GM21515 (cell line): Measurements from ENCODE around the gene GRIN1.
"Not testable (repeated sequence)": the region's sequence is repeated elsewhere in the genome, so short reads cannot be mapped to it uniquely, and the experiment has no call there.

Source experiments
- ATAC-seq: cut with Tn5 transposase; IDR thresholded peaks from one replicate; pipeline ENCODE4 v1.9.1; 2021; ENCODE audit not compliant: unreplicated experiment

The GRIN1 gene

DNA sequence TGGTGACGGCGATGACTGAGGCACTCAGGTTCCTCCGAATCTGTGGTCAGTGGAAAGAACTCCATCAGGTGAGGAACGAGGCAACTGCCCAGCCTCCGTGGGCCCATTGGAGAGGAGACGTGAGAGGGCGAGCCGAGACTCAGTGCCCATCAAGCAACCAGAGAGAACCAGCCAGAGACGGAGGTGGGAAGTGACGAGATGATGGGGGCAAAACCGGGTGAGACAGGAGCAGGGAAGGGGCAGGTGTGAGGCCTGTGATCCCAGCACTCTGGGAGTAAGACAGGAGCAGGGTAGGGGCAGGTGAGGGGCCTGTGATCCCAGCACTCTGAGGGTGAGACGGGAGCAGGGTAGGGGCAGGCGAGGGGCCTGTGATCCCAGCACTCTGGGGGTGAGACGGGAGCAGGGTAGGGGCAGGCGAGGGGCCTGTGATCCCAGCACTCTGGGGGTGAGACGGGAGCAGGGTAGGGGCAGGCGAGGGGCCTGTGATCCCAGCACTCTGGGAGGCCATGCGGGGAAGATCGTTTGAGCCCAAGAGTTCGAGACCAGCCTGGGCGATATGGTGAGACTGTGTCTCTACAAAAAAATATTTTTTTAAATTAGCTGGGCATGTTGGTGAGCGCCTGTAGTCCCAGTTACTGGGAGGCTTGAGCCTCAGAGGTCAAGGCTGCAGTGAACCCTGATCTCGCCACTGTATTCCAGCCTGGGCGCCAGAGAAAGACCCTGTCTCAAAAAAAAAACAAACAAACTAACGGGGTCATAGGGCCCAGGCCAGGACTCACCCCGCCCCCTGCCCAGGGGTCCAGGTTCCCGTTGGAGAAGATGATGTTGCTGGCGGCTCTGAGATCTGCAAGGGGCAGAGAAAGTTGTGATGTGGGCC is 27.8 kb upstream of the GRIN1 start:
- no peak for ATAC-seq

DNA sequence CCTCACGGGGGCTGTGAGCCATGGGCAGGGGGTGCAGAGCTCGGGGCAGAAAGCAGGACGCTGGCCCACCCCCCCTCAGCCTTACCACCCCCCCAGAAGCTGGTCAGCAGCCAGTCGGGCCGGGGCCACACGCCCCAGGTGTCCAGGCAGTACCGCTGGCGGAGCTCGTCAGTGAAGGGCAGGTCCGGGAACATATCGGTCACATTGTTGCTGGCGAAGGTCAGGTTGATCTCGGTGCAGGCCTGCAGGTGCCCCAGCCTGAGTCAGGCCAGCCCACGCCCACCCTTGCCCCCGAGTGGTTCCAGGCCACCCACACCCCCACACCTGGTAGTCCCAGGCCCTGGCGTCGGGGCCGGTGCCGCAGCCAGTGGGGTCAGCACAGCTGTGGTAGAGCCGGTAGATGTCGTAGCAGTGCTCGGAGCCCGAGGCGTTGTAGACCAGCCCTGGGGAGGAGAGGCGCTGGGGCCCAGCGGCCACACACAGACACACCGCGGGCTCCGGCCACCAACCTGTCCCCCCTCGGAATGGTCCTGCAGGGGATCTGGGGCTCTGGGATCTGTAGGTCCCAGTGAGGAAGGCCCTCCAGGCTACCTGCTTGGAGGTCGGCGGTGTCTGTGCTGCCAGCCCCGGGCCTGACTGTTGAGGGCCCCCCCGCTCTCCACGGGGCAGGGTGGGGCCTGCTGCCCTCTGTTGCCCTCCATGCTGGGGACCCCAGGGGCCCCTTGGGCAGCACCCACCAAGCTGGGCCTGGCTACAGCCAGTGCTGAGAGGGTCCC is 27.0 kb upstream of the GRIN1 start:
- no peak for ATAC-seq

DNA sequence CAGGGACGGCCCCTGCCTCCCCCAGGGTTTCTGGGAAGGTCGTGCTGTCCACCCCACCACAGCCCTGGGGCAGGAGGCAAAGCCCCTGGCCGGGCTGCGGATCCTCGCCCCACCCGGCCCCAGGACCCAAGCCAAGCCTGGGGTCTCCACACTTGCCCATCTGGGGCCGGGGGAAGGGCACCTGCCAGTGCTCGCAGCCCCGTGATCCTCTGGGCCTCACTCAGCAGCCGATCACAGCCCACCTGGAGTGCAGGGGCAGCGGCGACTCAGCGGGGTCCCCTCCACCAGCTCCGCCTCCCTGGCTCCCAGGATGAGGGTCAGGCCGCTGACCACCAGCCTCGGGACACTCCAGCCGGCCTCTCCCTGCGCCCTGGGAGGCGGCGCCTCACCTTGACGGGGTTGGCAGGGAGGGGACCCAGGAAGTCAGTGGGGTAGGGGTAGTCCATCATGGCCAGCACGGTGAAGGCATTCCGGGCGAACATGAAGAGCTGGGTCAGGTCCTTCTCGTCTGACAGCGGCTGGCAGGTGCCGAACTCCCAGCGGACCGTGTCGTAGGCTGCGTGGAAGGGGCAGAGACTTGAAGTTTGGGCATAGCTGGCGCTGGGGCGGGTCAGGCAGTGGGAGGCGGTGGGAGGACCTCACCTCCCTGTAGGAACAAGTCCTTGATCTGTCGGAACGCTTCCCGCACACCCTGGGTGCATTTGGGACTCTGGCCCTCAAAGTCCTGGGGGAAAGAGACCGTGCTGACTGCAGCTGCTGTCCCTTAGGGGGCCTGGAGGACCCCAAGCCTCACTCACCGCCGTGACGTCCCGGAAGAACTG is 26.2 kb upstream of the GRIN1 start:
- ATAC-seq, result no peak

DNA sequence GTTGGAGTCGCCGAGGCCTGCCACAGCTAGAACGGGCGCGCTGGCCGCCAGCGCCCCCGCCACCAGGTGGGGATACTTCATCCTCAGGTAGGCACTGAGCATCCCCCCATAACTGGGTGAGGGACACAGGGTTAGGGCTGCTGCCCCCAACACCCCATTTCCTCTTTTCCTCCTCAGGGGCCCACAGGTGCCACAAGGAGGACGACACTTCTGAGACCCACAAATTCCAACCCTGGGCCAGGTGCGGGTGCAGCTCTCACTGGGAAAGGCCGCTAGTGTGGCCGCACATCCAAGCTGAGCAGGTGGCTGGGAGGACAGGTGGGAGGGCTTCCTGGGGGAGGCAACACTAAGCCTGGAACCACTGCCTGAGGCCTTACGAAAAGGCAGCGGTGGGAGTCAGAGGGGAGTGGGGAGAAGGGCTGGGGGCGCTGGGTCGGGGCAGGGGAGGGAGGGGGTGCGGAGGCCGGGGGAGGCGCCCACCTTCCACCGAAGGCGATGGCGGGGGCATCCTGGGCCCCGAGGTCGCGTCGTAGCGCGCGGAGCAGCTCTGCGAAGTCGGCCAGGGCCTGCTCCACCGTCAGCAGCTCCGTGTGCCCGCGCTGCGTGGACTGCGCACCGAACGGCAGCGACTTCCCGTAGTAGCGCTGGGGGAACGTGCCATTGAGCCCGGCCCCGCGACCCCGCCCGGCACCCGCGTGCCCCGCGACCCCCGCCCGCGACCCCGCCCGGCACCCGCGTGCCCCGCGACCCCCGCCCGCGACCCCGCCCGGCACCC is 25.4 kb upstream of the GRIN1 start:
- no peak for ATAC-seq

DNA sequence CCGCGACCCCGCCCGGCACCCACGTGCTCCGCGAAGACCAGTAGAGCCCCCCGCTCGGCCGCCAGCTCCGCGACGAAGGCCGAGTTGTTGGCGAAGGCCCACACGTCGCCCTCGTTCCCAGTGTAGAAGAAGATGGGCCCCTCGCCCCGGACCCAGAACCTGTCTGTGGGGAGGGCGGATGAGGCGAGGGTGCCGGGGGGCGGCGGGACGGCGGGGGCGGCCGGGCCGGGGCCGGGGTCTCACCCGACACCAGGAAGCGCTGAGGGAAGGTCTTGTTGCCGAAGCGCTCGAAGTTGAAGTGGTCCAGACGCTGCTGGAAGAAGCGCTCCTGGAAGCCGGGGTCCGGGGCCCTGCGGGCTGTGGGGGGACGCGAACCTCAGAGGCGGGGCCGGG is 24.7 kb upstream of the GRIN1 start:
- ATAC-seq, result peak; percentile 24

DNA sequence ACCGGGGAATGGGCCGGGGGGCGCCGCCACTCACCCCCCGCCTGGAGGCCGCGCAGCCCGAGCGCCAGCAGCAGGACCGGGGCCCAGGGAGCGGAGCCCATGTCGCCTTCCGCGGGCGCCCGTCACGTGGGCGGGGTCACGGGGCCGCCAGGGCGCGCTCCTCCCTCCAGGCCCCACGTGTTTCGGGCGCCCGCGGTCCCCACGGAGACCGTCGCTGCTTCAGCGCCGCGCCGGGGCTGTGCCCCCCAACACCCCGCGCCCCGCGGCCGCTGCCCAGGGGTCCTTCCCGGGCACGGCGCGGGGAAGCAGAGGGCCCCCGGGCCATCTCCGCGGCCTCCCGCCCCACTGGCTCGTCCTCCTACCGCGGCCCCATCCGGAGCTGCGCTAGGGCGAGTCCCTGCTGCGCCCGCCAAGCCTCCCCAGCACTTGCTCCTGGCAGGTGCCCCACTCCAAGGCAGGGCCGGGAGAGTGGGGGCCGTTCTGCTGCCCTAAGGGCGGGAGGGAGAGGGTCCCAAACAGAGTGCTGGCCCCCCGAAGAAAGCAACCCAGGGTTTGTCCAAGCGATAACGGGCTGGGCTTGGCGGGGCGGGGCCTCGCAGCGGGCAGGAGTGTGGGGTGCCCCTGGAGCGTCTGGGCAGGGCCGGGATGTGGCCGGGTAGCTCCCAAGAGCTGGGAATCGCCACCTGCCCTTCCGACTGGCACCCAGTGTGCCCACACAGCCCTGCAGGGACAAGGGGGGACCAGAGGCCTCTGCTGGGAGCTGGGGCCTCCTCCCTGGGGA is 24.2 kb upstream of the GRIN1 start, which contains the start of gene DPP7:
DPP7 (minus strand) TSS at position 121 of the 781 bp plus-strand sequence; CDS start at position 101, 20 bp downstream.
- ATAC-seq, result peak; percentile 60

DNA sequence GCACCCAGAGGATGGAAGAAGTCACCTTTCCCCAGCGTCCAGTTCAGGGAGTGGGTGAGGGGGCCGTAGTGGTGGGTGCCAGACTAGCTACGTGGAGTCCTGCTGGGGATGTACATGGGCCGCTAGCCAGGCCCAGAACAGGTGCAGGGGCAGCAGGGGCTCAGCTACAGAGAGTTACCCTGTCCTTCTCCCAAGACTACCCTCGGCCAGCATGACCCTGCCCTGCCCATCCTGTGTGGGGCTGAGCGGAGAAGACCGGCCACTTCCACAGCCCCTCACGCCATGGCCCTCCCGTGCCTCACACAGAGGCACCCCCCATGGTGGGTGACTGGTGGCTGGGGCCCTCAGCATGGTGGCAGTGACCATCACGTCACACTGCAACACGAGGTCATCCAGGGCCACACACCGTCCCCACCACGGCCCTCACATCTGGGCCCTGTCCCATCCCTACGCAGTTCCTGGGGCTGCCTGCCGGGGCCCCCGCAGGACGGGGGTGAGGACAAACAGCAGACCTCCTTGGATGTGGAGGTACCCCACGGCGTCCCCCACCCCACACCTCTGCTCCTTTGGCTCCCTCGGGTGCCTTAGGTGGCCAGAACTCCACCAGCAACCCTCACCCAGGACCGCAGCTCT is 23.4 kb upstream of the GRIN1 start:
- ATAC-seq, result no peak

DNA sequence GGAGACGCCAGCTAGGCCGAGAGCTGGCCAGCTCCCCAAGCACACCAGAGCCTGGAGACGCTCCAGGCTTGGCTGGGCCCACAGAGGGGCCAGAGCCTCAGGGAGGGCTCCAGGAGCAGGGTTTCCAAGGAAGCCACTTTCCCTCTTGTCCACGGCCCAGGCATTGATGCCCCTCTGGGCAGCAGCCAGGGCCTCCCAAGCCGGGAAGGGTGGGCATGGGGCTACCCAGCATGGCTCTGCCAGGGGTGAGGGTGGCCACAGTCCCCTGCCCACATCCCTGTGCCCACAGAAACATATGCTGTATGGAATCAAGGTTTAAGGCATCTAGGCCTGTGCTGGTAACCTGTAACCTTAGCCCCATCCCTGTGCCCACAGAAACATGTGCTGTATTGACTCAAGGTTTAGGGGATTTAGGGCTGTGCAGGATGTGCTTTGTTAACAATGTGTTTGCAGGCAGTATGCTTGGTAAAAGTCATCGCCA is 22.9 kb upstream of the GRIN1 start:
- ATAC-seq, result no peak

DNA sequence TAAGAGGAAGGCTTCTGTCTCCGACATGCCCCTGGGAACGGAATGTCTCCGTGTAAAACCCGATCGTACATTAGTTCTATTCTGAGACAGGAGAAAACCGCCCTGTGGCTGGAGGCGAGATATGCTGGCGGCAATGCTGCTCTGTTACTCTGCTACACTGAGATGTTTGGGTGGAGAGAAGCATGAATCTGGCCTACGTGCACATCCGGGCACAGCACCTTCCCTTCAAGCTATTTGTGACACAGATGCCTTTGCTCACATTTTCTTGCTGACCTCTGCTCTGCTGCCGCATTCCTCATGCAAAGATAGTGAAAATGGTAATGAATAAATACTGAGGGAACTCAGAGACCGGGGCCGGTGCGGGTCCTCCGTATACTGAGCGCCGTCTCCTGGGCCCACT is 22.2 kb upstream of the GRIN1 start:
- ATAC-seq, result no peak

DNA sequence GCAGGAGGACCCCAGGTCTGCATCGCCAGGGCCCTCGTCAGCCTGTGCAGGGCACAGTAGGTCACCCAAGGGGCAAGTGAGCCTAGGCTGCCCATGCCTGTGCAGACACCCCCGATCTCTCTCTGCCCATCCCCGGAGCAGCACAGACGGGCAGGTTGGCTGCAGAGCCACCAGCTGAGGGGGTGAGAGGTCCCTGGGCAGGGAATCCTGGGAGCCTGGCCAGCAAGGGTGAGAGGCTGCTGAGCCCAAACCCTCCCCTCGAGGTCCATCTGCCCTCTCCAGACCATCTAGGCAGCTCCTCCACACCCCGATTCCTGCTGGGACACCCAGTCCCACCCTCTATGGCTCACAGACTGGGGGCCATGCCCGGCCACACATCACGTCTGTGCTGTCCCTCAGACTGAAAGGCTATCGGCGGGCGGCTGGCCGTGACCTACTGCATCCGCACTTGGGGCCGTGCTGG is 21.7 kb upstream of the GRIN1 start:
- ATAC-seq, result no peak

DNA sequence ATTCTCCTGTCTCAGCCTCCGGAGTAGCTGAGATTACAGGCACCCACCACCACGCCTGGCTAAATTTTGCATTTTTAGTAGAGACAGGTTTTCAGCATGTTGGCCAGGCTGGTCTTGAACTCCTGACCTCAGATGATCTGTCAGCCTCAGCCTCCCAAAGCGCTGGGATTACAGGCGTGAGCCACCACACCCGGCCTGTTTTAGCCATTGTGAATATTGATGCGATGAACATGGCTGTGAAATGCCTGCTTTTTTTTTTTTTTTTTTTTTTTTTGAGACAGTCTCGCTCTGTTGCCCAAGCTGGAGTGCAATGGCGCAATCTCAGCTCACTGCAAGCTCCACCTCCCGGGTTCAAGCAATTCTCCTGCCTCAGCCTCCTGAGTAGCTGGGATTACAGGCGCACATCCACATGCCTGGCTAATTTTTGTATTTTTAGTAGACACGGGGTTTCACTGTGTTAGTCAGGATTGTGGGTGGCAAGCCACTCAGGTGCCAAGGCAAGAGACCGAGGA is 20.8 kb upstream of the GRIN1 start:
- not testable (repeated sequence) for ATAC-seq

DNA sequence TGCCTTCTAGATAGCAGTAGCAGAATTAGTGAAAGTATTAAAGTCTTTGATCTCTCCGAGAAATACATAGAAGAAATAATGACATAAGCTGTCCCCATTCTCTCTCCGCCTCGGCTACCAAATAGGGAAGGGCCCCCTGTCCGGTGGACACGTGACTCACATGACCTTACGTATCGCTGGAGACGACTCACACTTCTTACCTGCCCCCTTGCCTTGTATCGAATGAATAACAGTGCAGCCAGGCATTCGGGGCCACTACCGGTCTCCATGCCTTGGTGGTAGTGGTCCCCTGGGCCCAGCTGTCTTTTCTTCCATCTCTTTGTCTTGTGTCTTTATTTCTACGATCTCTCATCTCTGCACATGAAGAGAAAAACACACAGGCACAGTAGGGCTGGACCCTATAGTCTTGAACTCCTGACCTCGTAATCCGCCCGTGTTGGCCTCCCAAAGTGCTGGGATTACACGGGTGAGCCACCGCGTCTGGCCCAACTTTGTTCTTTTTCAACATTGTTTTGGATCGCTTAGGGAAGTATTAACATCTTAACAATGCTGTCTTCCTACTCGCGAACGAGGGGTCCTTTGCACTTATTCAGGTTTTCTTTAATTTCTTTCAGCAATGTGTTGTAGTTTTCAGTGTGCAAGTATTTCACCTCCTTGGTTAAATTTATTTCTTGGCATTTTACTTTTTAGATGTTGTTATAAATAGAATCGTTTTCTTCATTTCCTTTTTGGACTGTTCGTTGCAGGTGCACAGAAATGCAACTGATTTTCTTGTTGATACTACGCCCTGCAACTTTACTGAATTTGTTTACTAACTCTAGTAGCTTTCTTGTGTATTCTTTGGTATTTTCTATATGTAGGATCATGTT is 16.8 kb upstream of the GRIN1 start:
- ATAC-seq, result not testable (repeated sequence)

DNA sequence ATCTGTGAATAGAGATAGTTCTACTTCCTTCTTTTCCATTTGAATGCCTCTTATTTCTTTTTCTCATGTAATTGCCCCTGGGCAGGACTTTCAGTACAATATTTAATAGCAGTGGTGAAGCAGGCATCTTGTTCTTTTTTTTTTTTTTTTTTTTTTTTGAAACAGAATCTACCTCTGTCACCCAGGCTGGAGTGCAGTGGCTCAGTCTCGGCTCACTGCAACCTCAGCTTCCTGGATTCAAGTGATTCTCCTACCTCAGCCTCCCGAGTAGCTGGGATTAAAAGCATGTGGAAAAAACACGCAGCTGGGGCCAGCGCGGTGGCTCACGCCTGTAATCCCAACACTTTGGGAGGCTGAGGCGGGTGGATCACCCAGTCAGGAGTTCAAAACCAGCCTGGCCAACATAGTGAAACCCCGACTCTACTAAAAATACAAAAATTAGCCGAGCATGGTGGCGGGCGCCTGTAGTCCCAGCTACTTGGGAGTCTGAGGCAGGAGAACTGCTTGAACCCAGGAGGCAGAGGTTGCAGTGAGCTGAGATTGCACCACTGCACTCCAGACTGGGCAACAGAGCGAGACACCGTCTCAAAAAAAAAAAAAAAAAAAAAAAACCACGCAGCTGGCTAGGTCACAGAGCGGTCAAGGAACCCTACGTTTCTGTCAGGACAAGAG is 16.0 kb upstream of the GRIN1 start:
- ATAC-seq, result not testable (repeated sequence)

DNA sequence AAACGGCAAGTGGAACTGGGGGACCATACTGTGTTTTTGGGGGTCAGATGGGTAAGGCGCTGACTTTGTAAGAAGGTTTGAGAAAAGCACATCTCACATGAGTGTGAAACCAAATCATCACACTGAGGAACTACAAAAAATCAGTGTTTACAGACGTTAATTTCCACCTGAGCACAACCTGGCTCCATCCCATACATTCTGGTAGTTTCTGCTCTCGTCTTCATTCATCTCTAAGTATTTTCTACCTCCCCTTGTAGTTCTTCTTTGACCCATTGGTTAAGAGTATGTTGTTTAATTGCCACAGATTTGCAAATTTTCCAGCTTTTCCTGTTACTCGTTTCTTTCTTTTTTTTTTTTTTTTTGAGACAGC is 15.5 kb upstream of the GRIN1 start:
- peak; percentile 42 for ATAC-seq

DNA sequence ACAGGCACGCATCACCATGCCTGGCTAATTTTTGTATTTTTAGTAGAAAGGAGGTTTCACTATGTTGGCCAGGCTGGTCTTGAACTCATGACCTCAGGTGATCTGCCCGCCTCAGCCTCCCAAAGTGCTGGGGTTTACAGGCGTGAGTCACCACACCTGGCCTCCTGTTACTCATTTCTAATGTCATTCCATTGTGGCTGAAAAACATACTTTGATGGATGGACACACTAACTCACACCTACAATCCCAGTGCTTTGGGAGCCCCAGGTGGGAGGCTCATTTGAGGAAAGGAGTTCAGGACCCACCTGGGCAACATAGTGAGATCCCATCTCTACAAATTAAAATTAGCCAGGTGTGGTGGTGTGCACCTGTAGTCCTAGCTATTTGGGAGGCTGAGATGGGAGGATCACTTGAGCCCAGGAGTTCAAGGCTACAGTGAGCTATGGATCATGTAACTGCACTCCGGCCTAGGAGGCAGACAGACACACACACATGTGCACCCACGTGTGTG is 14.9 kb upstream of the GRIN1 start:
- ATAC-seq, result not testable (repeated sequence)

DNA sequence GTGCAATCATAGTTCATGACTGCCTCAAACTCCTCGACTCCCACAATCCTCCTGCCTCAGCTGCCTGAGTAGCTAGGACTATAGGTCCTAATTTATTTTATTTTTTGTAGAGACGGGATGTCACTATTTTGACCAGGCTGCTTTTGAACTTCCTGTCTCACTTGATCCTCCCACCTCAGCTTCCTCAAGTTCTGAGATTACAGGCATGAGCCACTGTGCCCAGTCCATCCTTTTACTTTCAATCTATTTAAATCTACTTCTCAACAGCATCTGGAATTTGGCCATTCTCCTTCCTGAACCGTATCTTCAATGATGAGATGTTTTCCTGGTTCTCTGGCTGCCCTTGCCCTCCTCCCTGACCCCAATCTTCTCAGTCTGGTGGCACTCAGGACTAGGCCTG is 12.2 kb upstream of the GRIN1 start:
- no peak for ATAC-seq
